Left kidney (tissue), 2 donors: Measurements from ENCODE around the gene SLC30A3. TPM values are rescaled to one million over a fixed set of nuclear protein-coding genes. Genes with fewer than 3 reads are reported as not detected.

ENCODE experiments used
- DNase-seq: peaks from one replicate; pipeline ENCODE4 v3.0.0-alpha.2; 2013
- polyA plus RNA-seq: library from polyadenylated mRNA; unstranded; fragments of 120-200 nt; gene quantifications from one replicate; pipeline ENCODE4 v1.2.1, GENCODE V29; 2013; ENCODE audit not compliant: insufficient read length

SLC30A3 gene
- polyA plus RNA-seq, 1 donor, result 6.2 TPM

GRCh38 chr2:27261241-27261925 lies 1.5 kb downstream of the SLC30A3 start:
- no peak for DNase-seq

- DNase-seq, result no peak
Observed at GRCh38 chr2:27258051-27258450, 4.8 kb downstream of the SLC30A3 start.

- no peak for DNase-seq
Observed at GRCh38 chr2:27256855-27257454, 5.9 kb downstream of the SLC30A3 start.

- no peak for DNase-seq
Observed at GRCh38 chr2:27255660-27256059, 7.2 kb downstream of the SLC30A3 start.

- DNase-seq, result no peak
Observed at GRCh38 chr2:27255187-27255586, 7.7 kb downstream of the SLC30A3 start.

GRCh38 chr2:27251766-27252165 lies 11.1 kb downstream of the SLC30A3 start:
- DNase-seq, result no peak

GRCh38 chr2:27250652-27251379 lies 12.0 kb downstream of the SLC30A3 start:
- no peak for DNase-seq

GRCh38 chr2:27249891-27250651 lies 12.8 kb downstream of the SLC30A3 start:
- DNase-seq, result no peak

GRCh38 chr2:27249159-27249890 lies 13.5 kb downstream of the SLC30A3 start:
- DNase-seq, result no peak

- no peak for DNase-seq
Observed at GRCh38 chr2:27247893-27248292, 15.0 kb downstream of the SLC30A3 start.

- no peak for DNase-seq
Observed at GRCh38 chr2:27245626-27246025, 17.2 kb downstream of the SLC30A3 start.

GRCh38 chr2:27245116-27245515 lies 17.7 kb downstream of the SLC30A3 start:
- DNase-seq, result no peak

GRCh38 chr2:27243391-27244130 lies 19.3 kb downstream of the SLC30A3 start:
- no peak for DNase-seq

GRCh38 chr2:27242614-27242951 lies 20.3 kb downstream of the SLC30A3 start:
- no peak for DNase-seq

- DNase-seq, result no peak
Observed at GRCh38 chr2:27241761-27242613, 20.9 kb downstream of the SLC30A3 start.

GRCh38 chr2:27240406-27240805 lies 22.4 kb downstream of the SLC30A3 start:
- no peak for DNase-seq

- DNase-seq, result no peak
Observed at GRCh38 chr2:27238976-27239375, 23.9 kb downstream of the SLC30A3 start.

GRCh38 chr2:27237341-27237945 lies 25.4 kb downstream of the SLC30A3 start:
- no peak for DNase-seq

GRCh38 chr2:27236626-27237025 lies 26.2 kb downstream of the SLC30A3 start:
- no peak for DNase-seq

- no peak for DNase-seq
Observed at GRCh38 chr2:27236136-27236535, 26.7 kb downstream of the SLC30A3 start.
